Upper lobe of left lung (tissue), 4 donors: ENCODE measurements around the gene CEP89.
"Not testable (repeated sequence)": the region's sequence is repeated elsewhere in the genome, so short reads cannot be mapped to it uniquely, and the experiment has no call there.

Experiments
- CTCF ChIP-seq, 6 experiments: fragments of 450-650 bp in 4 of 6; fragments of 200-600 bp in 2 of 6; sonication (generic) in 2 of 6; IDR thresholded peaks; one replicate each; pipeline ENCODE4 v1.5.1; 2016 to 2019; ENCODE audit warnings: antibody characterized with exemption in 6 of 6
- POLR2A ChIP-seq, 4 donors: fragments of 450-650 bp; IDR thresholded peaks; one replicate each; pipeline ENCODE4 v1.5.1; 2016 to 2017; ENCODE audit warnings: antibody characterized with exemption in 4 of 4, mild to moderate bottlenecking in 2 of 4
- POLR2AphosphoS5 ChIP-seq, 2 donors: sonication (generic); formaldehyde crosslinking; IDR thresholded peaks; one replicate each; pipeline ENCODE4 v1.5.1; 2017; ENCODE audit warnings: antibody characterized with exemption in 2 of 2

- TF ChIP-seq POLR2AphosphoS5, CTCF, POLR2A (IDR thresholded peaks at IDR 0.05): not testable (repeated sequence)
These were observed 31.8 kb upstream of the CEP89 start for GRCh38 chr19:33003424-33004024.
